BJ (cell line): ENCODE results near the gene SNX19. TPM values are rescaled to one million over a fixed set of nuclear protein-coding genes. Genes with fewer than 3 reads are reported as not detected.

Source experiments
- CTCF ChIA-PET: fragments of 350-600 bp; formaldehyde crosslinking; extraction: SDS; loops from one replicate; lab custom pipeline; 2021; ENCODE audit warnings: antibody characterized with exemption, inconsistent platforms; lab: Yijun Ruan, JAX
- POLR2A ChIA-PET: fragments of 300-600 bp; sonication (Branson Sonifier 250); formaldehyde crosslinking; extraction: SDS; loops from one replicate; lab custom pipeline; 2021; ENCODE audit warnings: antibody characterized with exemption; lab: Charles Lee
- DNase-seq: peaks from one replicate; pipeline ENCODE4 v3.0.0-alpha.2; 2011; ENCODE audit warnings: low read depth
- H3K27me3 ChIP-seq: 2 replicates; pipeline ENCODE4 v1.6.0; 2011; ENCODE audit warnings: low read length; ENCODE audit not compliant: control insufficient read depth, insufficient read depth
- H3K36me3 ChIP-seq: 2 replicates; pipeline ENCODE4 v1.5.1; 2011; ENCODE audit warnings: low read length; ENCODE audit not compliant: control insufficient read depth, insufficient read depth
- H3K4me3 ChIP-seq: 2 replicates; pipeline ENCODE4 v1.5.1; 2011; ENCODE audit warnings: low read depth, mild to moderate bottlenecking, control low read depth, low read length
- CTCF ChIP-seq: IDR thresholded peaks from 2 replicates; pipeline ENCODE4 v1.5.1; 2011; ENCODE audit warnings: low read depth, mild to moderate bottlenecking, control low read depth, inconsistent platforms, low read length, moderate library complexity; ENCODE audit not compliant: insufficient read depth
- polyA plus RNA-seq: library from polyadenylated mRNA; depleted of rRNA; stranded (reverse); fragments of >200 nt; gene quantifications from 2 replicates; pipeline ENCODE4 v1.2.3, GENCODE V29; 2011

The SNX19 gene
- polyA plus RNA-seq, 1 experiment = 99.9 TPM

GRCh38 chr11:130906616-130907015 is 9.7 kb downstream of the SNX19 start:
- POLR2A ChIA-PET = no interaction called here
- no peak for TF ChIP-seq CTCF

GRCh38 chr11:130905512-130905911 is 10.8 kb downstream of the SNX19 start:
- no peak for DNase-seq
- Histone ChIP-seq H3K4me3 (no peak overlapping the region), H3K36me3 (peaks cover 15% of the 10 kb centered on the region), H3K27me3 (no peaks in the 10 kb centered on the region)
- POLR2A ChIA-PET = no interaction called here
- TF ChIP-seq CTCF = no peak
- CTCF ChIA-PET = interaction anchor here (1.1 to 14.9 kb wide), 8 partner anchors 8 to 693 kb away, joined by 3 to 140 read pairs (median 6); partner anchors contain the start of gene SNX19

More at GRCh38 chr11:130906616-130907015, 9.7 kb downstream of the SNX19 start:
- H3K4me3 ChIP-seq = no peak overlapping the region
- CTCF ChIA-PET = interaction anchor here (0.6 to 14.9 kb wide), 5 partner anchors 8 to 474 kb away, joined by 3 to 140 read pairs (median 8); partner anchors contain the start of gene SNX19
- H3K27me3 ChIP-seq = no peaks in the 10 kb centered on the region
- DNase-seq = no peak
- peaks cover 18% of the 10 kb centered on the region for H3K36me3 ChIP-seq

GRCh38 chr11:130904380-130904779 is 11.9 kb downstream of the SNX19 start:
- ChIA-PET CTCF (interaction anchor here (0.6 to 14.9 kb wide), 11 partner anchors 10 to 692 kb away, joined by 3 to 140 read pairs (median 4); partner anchors contain the start of gene SNX19), POLR2A (no interaction called here)
- TF ChIP-seq CTCF = peak; percentile 39
- Histone ChIP-seq H3K27me3 (no peaks in the 10 kb centered on the region), H3K36me3 (peaks cover 15% of the 10 kb centered on the region), H3K4me3 (no peak overlapping the region)
- no peak for DNase-seq

GRCh38 chr11:130902380-130902779 is 13.9 kb downstream of the SNX19 start:
- Histone ChIP-seq H3K36me3 (peaks cover 9% of the 10 kb centered on the region), H3K27me3 (no peaks in the 10 kb centered on the region), H3K4me3 (no peak overlapping the region)
- POLR2A ChIA-PET = no interaction called here
- TF ChIP-seq CTCF = no peak
- CTCF ChIA-PET = interaction anchor here (1.2 to 14.9 kb wide), 4 partner anchors 8 to 470 kb away, joined by 4 to 140 read pairs (median 7); partner anchors contain the start of gene SNX19
- no peak for DNase-seq

GRCh38 chr11:130899106-130899505 is 17.2 kb downstream of the SNX19 start:
- ChIA-PET POLR2A (no interaction called here), CTCF (interaction anchor here (0.8 to 14.9 kb wide), 4 partner anchors 8 to 467 kb away, joined by 3 to 140 read pairs (median 27); partner anchors contain the start of gene SNX19)
- TF ChIP-seq CTCF = no peak
- Histone ChIP-seq H3K4me3 (no peak overlapping the region), H3K36me3 (peaks cover 11% of the 10 kb centered on the region), H3K27me3 (no peaks in the 10 kb centered on the region)
- no peak for DNase-seq
